ENCODE data around the gene SH3RF3.

GRCh38 chr2:109189751-109190150 lies 60.7 kb downstream of the SH3RF3 start:
- no peak for TF ChIP-seq EZH2phosphoT487 (IDR thresholded peaks at IDR 0.05)
- no peak for TF ChIP-seq CTCF (IDR thresholded peaks at IDR 0.05)
- TF ChIP-seq EZH2 (IDR thresholded peaks at IDR 0.05) = no peak
